ENCODE results near the gene RPP38.

Gene RPP38

DNA sequence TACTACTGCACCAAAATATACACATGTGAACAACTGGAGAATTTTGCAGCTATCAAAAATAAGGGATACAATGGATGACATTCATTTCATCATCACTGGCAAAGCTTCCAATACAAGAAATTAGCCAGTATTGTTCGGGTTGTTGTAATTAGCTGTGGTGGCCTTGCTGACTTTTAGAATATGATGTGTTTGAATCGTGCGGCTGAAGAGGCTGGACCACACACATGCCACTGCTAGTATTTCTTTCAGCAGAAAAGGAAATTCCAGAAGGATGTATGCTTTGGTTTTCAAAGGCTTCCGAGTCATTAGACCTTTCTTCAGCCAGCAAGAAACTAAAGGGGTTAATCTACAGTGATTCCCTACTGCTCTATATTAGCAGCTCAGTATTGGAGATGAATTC is 16.6 kb downstream of the RPP38 start:
- DNase-seq, result no peak

DNA sequence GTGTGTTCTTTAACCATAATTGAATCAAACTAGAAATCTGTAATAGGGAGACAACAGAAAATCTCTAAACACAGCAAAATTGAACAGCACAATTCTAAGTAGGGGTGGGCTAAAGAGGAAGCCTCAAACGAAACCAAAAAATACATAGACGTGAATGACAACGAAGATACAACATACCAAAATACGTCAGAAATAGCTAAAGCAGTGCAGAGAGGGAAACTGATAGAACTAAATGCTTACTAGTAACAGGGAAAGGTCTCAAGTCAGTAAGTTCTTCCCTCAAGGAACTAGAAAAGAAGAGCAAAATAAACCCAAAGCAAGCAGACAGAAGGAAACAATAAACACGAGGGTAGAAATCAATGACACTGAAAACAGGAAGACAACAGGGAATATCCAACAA is 19.1 kb downstream of the RPP38 start:
- no peak for DNase-seq

DNA sequence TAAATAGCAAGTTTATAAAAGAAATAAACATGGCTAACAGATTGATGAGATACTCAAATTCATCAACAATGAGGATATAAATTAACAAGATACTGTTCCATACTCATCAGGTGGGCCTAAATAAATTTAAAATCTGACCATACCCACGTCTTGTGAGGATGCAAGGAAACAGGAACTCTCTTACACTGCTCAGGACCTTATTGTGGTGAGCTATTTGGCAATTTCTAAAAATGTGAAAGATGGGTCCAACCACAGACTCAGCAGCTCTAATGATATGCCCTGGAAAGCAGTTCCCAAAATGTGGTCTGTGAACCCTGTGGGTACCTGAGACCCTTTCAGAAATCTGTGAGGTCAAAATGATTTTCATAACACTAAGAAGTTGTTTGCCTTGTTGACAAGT is 21.5 kb downstream of the RPP38 start:
- DNase-seq, result no peak

DNA sequence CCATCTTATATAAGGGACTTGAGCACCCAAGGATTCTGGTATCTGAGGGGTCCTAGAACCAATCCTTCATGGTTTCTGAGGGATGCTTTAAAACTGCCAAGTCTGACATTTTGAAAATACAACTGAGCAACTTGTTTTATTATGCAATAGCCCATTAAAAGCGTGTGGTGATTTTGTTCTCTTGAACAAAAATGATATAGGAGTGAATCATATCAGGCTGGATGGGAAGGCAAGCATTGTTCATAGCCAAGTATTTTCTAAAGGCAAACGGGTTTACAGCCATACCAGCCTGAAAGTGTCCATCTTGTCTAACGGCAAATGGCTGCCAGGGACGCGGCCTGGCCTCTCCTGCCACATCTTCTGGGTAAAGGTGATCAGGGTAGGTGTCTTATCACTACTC is 23.4 kb downstream of the RPP38 start:
- no peak for DNase-seq

DNA sequence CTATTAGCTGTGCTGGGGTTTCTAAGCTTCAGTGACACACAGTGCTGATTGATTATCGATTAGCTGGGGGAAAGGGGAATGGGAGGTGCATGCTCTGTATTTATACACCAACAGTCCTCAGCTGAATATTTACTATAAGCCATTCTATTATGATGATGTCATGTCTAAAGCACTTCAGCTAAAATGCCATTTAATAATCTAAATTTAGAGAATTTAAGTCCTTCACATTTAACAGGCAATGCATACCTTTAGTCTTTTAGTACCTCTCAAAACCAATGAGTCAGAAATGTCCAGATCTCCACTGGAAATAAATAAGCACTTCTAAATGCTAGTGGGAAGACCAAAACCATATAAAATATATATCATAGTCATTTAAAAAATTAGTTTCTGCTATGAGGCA is 24.6 kb downstream of the RPP38 start:
- no peak for DNase-seq

DNA sequence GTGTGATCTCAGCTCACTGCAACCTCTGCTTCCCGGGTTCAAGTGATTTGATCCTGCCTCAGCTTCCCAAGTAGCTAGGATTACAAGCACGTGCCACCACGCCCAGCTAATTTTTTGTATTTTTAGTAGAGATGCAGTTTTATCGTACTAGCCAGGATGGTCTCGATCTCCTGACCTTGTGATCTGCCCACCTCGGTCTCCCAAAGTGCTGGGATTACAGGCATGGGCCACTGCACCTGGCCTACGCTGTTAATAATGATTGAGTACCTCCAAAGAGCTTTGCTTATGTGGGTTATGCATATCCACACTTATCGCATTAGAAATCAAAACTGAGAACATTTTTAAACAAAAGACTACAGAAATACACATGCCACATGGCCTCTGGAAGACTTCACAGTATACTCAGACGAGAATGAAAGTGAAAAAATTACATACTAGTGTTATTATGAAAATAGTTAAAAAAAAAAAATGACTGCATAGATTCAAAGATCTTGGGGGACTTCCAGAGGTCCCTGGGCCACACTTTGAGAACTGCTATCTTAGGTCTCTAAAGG is 25.4 kb downstream of the RPP38 start:
- peak; percentile 19 for DNase-seq

DNA sequence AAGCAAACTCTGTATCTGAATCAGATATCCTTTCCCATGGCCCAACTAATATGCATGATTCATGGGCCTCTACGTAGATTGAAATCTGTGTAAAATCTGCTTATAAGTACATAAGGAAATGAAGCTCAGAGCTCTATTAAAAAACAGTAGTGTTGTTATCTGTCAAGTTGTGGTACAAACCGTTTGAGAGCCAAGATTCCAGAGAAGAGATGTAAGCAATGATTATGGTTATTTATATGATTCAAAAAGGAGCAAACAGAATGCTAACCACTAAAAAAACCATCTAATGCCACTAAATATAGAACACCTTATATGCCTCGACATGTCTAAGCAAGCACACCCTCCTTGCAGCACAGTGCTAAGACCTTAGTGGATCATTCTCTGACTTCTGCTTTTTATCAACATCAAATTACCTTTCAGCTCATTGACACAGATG is 26.6 kb downstream of the RPP38 start:
- DNase-seq, result no peak

DNA sequence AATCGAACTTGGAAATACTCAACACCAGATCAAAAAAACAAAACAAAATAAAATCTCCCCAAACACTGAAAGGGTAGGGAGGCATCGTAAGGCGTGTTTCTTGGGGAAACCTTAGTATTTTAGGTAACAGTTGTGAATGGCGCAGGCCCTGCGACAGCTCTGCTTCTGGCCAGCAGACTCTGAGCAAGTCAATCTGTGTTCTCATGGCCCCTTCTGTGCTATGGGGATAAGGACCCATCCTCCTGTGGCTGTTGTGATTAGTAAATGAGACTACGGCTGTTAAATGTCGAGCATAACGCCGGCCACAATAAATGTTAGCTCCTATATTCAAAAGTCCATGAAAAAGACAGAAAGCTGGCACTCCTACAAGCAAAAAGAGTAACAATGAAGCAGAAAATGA is 27.0 kb downstream of the RPP38 start:
- no peak for DNase-seq

DNA sequence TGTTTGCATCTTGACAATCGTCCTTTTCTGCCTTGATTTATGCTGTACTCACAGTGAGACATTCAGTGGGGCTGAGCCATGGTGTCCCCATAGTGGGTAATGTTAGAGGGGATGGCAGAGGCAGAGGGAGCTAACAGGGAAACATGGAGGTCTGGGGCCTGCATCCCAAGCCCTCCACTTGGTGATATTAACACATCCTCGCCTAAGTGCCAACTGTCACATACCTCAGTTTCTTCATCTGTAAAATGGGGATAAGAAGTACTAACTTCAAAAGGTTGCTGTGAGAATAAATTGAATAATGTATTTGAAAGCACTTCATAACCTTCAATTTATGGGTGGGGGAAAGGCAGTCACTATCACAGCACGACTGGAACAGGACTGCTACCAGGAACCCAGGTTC is 27.8 kb downstream of the RPP38 start:
- no peak for DNase-seq

DNA sequence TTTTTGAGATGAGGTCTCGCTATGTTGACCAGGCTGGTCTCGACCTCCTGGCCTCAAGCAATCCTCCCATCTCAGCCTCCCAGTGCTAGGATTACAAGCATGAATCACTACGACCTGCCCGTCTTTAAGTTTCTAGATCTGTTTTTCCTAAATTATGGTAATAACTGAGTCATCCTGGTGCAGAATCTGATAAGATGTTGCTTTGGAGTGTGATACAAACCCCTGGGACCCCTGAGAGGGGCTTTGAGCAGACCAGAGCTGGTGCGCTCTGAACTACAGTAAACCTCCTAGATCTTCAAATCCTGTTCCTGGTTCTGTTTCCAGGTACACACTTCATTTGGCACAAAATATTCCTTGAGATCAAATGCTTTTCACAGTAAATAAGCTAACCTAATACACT is 34.2 kb downstream of the RPP38 start:
- no peak for DNase-seq

DNA sequence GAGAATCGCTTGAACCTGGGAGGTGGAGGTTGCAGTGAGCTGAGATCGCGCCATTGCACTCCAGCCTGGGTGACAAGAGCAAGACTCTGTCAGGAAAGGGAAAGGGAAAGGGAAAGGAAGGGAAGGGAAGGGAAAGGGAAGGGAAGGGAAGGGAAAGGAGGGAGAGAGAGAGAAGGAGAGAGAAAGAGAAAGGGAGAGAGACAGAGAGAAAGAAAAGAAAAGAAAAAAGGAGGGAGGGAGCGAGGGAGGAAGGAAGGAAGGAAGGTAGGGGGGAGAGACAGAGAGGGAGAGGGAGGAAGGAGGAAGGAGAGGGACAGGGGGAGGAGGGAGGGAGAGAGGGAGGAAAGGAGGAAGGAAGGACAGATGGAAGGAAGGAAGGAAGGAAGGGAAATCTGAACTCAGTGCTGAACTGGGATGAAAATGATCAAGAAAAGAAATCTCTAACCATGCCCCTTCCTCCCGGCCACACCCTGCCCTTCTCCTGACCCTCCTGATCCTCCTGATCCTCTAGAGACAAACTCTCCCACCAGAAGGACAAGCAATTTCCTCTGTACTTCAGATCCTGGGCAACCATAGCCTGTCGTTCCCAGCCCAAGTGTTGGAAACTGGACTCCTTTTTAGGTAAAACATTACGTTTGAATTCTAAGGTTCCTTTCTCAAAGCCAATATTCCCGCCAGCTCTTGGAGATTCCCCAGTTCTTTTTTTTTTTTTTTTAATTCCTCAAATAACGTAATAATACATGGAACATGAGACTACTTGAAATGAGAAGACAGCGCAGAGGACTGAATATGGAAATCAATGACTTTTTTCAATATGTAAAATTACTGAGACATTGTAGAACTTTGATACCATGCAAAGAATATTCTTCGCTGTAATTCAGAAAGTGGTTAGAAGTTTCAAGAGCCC is 39.2 kb downstream of the RPP38 start:
- no peak for DNase-seq

DNA sequence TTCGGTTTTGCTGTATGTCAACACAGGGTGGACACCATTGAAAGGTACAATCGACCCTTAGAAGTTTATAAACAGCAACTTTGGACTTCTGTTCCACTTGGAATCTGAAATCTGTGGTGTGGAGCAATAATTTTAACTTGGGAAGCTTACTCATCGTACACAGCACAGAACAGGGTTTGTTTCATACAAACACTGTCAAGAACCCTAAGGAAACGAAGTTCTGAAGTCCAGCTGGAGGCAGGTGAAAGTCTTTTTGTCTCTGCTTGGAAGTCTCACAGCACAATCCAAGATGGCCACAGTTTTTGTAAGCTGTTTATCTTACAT is 39.8 kb downstream of the RPP38 start:
- DNase-seq, result no peak

DNA sequence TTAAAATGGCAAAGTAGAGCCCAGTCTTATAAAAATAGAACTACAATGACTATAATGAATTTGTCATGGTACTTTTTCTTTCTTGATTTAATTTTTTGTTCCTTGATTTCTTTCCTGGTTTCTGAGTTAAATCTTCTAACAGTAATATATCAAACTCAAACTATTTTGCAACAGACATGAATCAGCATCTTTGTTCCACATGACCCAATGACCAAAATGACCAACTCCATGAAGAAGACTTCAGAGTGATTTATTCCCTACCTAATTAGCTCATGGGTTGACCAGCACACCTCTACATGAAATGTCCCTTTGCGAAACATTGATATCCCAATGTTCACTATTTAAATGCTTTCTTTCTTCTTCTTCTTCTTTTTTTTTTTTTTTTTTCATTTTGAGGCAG is 40.5 kb downstream of the RPP38 start:
- DNase-seq, result no peak

DNA sequence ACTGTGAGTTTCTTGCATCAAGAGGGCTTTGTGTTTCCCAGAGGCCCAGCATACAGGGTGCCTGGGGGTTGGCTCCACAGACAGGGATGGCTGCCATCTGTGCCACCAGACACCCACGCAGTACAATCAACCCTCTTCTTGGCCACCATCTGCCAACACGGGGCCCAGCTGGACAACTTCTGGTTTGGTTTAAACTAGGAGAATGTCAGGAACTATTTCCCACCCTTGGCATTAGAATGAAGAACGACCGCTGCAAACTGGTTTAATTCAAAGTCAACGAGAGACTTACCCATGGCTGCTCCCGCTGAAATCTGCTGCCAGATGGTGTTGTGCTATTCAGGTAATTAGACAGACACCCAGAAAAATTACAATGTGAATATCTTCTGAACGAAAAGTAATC is 43.5 kb downstream of the RPP38 start:
- no peak for DNase-seq

DNA sequence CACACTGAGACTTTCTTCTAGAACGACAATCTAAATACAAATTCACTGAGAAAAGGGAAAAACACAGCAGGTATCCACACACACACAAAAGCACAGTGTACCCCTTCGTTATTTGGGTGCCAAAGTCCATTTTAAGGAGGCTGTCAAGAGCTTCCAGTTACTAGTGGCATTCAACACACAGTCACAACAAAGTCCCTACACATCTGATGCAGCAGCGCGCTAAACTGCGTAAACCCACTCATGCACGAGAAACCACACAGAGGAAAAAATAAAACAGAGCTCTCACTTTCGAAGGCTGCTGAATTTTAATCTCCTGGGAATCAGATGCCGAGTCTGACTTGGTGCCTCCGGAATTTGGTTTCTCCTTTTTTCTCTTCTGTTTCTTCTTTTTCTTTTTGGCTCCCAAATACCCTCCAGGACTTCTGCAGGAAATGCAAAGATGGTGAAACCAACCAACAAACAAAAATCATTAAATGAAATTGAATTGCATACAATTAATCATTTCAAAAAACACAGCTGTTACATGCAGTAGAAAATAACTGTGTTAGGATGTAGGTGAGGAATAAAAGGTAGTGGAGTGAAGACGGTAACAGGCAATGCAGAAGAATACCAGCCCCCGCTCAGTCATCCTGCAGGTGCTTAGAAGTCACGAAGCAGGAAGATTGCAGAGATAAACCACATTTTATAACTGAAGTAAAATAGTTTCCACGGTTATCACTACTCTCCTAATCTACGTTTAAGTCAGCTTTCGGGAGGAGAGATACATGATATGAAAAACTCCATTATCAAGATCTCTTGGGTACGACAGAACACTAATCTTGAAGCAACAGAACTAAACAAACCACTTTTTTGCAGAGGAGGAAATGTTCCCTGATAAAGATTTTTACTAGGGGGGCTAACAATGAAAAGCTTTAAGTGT is 44.2 kb downstream of the RPP38 start:
- peak; percentile 35 for DNase-seq

DNA sequence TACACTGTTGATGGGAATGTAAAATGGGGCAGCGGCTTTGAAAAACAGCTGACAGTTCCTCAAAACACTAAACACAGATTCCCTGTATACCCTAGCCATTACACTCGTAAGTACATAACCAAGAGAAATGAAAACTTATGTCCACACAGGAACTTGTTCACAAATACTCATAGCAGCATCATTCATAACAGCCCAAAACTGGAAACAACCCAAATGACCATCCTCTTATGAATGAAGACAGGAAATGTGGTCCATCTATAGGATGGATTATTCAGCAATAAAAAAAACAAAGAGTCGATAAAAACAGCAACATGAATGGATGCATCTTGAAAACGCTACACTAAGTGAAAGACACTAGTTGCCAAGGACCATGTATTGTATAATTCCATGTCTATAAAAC is 47.6 kb downstream of the RPP38 start:
- DNase-seq, result no peak

DNA sequence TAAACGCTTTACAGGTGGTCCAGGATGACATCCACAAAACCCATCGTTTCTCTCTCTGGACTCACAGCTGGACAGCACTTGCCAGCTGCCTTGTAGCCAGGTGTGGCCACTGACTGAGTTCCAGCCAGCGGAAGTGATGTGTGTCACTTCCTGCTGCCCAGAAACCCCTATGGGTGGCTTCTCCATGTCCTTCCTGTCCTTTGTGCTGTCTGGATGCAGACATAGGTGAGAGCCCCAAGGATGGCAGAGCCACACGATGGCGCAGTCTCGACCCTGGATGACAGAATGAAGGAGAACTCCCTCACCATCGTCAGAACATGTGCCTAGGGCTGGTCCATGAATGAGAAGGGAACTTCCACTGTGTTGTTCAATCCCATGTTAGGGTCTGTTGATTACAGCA is 49.2 kb downstream of the RPP38 start:
- DNase-seq, result no peak

DNA sequence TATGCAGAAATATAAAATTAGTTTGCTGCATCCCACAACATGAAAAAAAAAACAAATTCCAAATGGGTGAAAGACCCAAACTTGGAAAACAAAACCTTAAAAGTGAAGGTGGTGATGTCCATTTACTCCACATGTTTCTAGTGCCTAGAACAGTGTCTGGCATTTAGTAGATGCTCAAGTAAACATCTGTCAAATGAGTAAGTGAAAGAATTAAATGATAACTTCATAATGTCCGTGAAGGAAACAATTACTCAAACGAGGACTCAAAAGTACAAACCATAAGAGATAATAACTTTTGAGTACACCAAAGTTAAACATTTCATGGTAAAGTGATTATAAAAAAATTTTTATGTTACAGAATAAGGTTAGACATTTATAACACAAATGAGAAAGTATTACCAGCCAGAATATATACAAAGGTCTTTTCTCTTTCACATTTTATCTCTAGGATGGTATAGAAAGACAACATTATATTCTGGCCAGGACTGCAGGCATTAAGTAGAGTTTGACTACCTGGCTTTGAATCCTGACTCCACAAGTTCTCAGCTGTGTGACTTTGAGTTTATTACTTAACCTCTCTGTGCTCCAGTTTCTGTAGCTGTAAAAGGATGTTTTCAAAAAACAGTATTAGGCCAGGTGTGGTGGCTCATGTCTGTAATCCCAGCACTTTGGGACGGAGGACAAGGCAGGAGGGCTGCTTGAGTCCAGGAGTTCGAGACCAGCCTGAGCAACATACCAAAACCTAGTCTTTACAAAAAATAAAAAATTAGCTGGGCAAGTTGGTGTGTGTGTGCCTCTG is 50.6 kb downstream of the RPP38 start:
- no peak for DNase-seq

DNA sequence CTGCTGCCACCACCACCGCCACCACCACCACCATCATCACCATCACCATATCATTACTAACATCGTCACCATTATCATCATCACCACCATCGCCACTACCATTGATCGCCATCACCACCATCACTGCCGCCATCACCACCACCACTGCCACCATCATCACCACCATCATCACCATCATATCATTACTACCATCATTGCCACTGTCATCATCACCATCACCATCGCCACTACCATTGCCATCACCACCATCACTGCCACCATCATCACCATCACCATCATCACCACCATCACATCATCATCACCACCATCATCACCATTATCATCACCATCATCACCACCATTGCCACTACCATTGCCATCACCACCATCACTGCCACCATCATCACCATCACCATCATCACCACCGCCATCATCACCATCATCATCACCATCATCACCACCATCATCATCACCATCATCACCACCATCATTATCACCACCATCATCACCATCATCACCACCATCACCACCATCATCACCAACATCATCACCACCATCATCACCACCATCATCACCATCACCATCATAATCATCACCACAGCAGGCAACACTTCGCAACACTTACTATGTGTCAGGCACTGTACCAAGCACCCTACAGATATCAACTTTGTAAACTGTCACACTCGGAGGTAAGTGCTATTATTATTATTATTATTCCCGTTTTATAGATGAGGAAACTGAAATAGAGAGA is 52.1 kb downstream of the RPP38 start:
- no peak for DNase-seq

DNA sequence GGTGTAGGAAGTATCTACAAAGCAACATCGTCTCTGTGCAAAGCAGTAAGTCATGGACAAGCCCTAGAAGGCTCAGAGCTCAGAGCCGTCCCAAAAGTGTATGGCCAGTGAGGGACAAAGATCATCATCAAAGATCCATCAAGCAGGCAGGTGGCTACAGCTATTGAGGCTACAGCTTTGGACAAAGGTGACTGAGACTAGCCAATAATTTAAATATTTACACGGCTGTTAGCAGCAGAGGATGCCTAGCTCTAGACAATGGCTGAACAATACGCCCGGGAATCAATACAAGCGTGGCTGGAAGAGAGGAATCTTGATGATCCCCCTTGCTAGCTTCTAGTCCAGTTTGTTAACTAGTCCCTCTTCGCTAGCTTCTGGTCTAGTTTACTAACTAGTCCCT is 53.4 kb downstream of the RPP38 start:
- DNase-seq, result no peak

DNA sequence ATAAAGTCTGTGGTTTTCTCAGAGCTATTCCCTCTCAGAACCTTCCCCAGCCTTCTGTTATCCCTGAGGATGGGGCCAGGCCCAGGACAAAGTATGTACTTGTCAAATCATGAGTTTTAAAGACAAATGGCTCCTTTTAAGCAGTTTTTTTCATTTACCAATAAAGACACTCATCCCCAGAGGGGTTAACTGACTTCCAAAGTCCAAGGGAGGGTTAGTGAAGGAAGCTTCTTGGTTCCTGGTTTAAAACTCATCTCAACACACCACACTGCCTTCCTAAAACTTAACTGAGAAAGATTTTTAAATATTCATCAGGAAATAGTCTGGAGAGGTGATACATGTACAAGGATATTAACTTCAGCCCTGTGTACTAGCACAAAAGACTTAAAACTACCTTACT is 55.4 kb downstream of the RPP38 start:
- no peak for DNase-seq
